ENCODE results near the gene ZNF784. TPM values are rescaled to one million over a fixed set of nuclear protein-coding genes. Genes with fewer than 3 reads are reported as not detected.
A peak's percentile ranks its signal among the peaks of the same experiment; 100 is the strongest.

ZNF784 gene
- total and polyA plus RNA-seq, 9 of the 15 experiments (the other 6 are each of a cell fraction or from before 2014, with no cell fraction given), result 0.14 to 6.1 (median 2.1) TPM

DNA sequence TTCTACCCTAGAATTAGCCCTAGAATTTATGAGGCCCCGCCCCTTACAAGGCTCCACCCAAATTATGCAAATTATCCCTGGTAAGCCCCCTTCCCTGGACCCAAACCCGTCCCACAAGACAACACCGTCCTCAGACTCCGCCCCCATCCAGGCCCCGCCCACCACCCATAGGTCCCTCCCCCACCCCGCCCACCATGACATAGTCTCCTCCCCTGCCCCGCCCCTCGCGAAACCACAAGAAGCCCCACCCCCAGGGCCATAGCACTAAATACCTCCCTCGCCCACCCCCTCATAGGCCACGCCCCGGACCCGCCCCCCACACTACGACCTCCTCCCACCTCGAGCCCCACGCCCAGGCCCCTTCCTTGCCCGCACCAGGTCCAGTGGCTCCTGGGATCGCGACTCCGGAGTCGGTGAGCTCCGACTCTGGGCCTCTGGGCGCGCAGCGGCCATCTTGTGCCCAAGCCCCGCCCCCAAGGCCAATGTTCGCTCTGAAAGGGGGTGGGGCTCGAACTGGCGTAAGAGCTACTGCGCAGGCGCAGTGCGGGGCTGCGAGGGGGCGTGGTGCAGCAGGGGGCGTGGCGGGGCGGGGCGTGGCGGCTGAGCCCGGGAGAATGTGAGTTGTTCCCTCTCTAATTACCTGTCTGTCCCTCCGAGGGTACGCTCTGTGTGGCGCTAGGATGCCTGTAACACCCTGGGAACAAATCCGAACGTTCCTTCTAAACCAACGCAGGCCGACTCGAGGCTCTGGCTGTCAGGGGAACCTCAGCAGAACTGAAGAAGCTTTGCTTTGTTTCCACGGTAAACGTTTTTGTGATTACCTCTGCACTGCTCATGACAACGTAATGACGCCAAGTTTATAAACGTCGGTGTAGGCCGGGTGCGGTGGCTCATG lies at the start of gene ZNF784 (continued):
- TF ChIP-seq, protein P1, sequence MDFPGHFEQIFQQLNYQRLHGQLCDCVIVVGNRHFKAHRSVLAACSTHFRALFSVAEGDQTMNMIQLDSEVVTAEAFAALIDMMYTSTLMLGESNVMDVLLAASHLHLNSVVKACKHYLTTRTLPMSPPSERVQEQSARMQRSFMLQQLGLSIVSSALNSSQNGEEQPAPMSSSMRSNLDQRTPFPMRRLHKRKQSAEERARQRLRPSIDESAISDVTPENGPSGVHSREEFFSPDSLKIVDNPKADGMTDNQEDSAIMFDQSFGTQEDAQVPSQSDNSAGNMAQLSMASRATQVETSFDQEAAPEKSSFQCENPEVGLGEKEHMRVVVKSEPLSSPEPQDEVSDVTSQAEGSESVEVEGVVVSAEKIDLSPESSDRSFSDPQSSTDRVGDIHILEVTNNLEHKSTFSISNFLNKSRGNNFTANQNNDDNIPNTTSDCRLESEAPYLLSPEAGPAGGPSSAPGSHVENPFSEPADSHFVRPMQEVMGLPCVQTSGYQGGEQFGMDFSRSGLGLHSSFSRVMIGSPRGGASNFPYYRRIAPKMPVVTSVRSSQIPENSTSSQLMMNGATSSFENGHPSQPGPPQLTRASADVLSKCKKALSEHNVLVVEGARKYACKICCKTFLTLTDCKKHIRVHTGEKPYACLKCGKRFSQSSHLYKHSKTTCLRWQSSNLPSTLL (IDR thresholded peaks at IDR 0.05), result no peak
- TF ChIP-seq, protein P2, sequence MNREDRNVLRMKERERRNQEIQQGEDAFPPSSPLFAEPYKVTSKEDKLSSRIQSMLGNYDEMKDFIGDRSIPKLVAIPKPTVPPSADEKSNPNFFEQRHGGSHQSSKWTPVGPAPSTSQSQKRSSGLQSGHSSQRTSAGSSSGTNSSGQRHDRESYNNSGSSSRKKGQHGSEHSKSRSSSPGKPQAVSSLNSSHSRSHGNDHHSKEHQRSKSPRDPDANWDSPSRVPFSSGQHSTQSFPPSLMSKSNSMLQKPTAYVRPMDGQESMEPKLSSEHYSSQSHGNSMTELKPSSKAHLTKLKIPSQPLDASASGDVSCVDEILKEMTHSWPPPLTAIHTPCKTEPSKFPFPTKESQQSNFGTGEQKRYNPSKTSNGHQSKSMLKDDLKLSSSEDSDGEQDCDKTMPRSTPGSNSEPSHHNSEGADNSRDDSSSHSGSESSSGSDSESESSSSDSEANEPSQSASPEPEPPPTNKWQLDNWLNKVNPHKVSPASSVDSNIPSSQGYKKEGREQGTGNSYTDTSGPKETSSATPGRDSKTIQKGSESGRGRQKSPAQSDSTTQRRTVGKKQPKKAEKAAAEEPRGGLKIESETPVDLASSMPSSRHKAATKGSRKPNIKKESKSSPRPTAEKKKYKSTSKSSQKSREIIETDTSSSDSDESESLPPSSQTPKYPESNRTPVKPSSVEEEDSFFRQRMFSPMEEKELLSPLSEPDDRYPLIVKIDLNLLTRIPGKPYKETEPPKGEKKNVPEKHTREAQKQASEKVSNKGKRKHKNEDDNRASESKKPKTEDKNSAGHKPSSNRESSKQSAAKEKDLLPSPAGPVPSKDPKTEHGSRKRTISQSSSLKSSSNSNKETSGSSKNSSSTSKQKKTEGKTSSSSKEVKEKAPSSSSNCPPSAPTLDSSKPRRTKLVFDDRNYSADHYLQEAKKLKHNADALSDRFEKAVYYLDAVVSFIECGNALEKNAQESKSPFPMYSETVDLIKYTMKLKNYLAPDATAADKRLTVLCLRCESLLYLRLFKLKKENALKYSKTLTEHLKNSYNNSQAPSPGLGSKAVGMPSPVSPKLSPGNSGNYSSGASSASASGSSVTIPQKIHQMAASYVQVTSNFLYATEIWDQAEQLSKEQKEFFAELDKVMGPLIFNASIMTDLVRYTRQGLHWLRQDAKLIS (CRISPR knock-in tag; IDR thresholded peaks at IDR 0.05), result peak; percentile 84; the same call in 1 of the 2 replicates
- TF ChIP-seq SOX6 (IDR thresholded peaks at IDR 0.05), result no peak
- TF ChIP-seq NFE2L1 (tag; IDR thresholded peaks at IDR 0.05; ENCODE audit: borderline replicate concordance, low read depth), result no peak
- TF ChIP-seq, protein P3, sequence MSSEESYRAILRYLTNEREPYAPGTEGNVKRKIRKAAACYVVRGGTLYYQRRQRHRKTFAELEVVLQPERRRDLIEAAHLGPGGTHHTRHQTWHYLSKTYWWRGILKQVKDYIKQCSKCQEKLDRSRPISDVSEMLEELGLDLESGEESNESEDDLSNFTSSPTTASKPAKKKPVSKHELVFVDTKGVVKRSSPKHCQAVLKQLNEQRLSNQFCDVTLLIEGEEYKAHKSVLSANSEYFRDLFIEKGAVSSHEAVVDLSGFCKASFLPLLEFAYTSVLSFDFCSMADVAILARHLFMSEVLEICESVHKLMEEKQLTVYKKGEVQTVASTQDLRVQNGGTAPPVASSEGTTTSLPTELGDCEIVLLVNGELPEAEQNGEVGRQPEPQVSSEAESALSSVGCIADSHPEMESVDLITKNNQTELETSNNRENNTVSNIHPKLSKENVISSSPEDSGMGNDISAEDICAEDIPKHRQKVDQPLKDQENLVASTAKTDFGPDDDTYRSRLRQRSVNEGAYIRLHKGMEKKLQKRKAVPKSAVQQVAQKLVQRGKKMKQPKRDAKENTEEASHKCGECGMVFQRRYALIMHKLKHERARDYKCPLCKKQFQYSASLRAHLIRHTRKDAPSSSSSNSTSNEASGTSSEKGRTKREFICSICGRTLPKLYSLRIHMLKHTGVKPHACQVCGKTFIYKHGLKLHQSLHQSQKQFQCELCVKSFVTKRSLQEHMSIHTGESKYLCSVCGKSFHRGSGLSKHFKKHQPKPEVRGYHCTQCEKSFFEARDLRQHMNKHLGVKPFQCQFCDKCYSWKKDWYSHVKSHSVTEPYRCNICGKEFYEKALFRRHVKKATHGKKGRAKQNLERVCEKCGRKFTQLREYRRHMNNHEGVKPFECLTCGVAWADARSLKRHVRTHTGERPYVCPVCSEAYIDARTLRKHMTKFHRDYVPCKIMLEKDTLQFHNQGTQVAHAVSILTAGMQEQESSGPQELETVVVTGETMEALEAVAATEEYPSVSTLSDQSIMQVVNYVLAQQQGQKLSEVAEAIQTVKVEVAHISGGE (CRISPR knock-in tag; IDR thresholded peaks at IDR 0.05), result no peak
- 0 out of 2 replicates have a peak, but pooled peaks have one; percentile 45 for TF ChIP-seq MTA3 (IDR thresholded peaks at IDR 0.05; ENCODE audit: borderline replicate concordance)
- 0 out of 2 replicates have a peak, but pooled peaks have one; percentile 33 for TF ChIP-seq TOE1 (IDR thresholded peaks at IDR 0.05; ENCODE audit: borderline replicate concordance)
- no peak for TF ChIP-seq TOE1 (CRISPR knock-in tag; IDR thresholded peaks at IDR 0.05; ENCODE audit: borderline replicate concordance, low read depth)
- peak; percentile 52 for TF ChIP-seq MYC (IDR thresholded peaks at IDR 0.05; ENCODE audit: low read depth, low read length)
- no peak for TF ChIP-seq MYC (CRISPR knock-in tag; IDR thresholded peaks at IDR 0.05; ENCODE audit: borderline replicate concordance, low read depth)
- TF ChIP-seq MBD2 (IDR thresholded peaks at IDR 0.05; ENCODE audit: borderline replicate concordance, low read depth), result peak; percentile 90
- no peak for TF ChIP-seq RBM15 (IDR thresholded peaks at IDR 0.05; ENCODE audit: insufficient read depth, low read length)
- no peak for TF ChIP-seq PHF20 (IDR thresholded peaks at IDR 0.05; ENCODE audit: partially characterized antibody)
- TF ChIP-seq, protein P4, sequence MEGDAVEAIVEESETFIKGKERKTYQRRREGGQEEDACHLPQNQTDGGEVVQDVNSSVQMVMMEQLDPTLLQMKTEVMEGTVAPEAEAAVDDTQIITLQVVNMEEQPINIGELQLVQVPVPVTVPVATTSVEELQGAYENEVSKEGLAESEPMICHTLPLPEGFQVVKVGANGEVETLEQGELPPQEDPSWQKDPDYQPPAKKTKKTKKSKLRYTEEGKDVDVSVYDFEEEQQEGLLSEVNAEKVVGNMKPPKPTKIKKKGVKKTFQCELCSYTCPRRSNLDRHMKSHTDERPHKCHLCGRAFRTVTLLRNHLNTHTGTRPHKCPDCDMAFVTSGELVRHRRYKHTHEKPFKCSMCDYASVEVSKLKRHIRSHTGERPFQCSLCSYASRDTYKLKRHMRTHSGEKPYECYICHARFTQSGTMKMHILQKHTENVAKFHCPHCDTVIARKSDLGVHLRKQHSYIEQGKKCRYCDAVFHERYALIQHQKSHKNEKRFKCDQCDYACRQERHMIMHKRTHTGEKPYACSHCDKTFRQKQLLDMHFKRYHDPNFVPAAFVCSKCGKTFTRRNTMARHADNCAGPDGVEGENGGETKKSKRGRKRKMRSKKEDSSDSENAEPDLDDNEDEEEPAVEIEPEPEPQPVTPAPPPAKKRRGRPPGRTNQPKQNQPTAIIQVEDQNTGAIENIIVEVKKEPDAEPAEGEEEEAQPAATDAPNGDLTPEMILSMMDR (IDR thresholded peaks at IDR 0.05 in 2 of 3, conservative IDR thresholded peaks at IDR 0.05 in 1 of 3; ENCODE audit: insufficient read depth in 2 of 3, low read depth in 1 of 3, low read length in 3 of 3), result peak in 1 of 3 experiments; percentile 2; a peak in 2 of 6 replicates

Measured in K562 (cell line).